PFSK-1 (cell line): ENCODE data around the gene PPP2R2B.

Experiments used
- FOXP2 ChIP-seq: optimal IDR thresholded peaks from 2 replicates; pipeline ENCODE3; 2011; ENCODE audit warnings: borderline replicate concordance, control low read depth, inconsistent platforms; ENCODE audit not compliant: insufficient read depth; ENCODE audit errors: extremely low read length, extremely low read depth
- POLR2AphosphoS5 ChIP-seq: IDR thresholded peaks from 2 replicates; pipeline ENCODE4 v1.6.1; 2012; ENCODE audit warnings: low read depth, mild to moderate bottlenecking, control low read depth, low read length, moderate library complexity
- SIN3A ChIP-seq: IDR thresholded peaks from 2 replicates; pipeline ENCODE4 v1.6.1; 2012; ENCODE audit warnings: mild to moderate bottlenecking, low read length, moderate library complexity, borderline replicate concordance; ENCODE audit not compliant: insufficient read depth
- TAF1 ChIP-seq: IDR thresholded peaks from 2 replicates; pipeline ENCODE4 v1.6.1; 2012; ENCODE audit warnings: low read length, control low read depth, borderline replicate concordance; ENCODE audit not compliant: insufficient read depth
- TF ChIP-seq, protein P1 (sequence below), 2 experiments: IDR thresholded peaks; 2 replicates each; pipeline versions ENCODE4 v1.6.1 to v1.8.0; 2011 to 2012; ENCODE audit warnings: low read depth in 2 of 2, low read length in 2 of 2, control low read depth in 1 of 2, inconsistent platforms in 1 of 2, mild to moderate bottlenecking in 1 of 2, moderate library complexity in 1 of 2; ENCODE audit not compliant: insufficient read depth in 1 of 2

PPP2R2B gene

GRCh38 chr5:146755793-146756192 is 122.8 kb downstream of the PPP2R2B start:
- TF ChIP-seq FOXP2 (no peak), TAF1 (no peak), POLR2AphosphoS5 (no peak), SIN3A (no peak)
- TF ChIP-seq, protein P1, sequence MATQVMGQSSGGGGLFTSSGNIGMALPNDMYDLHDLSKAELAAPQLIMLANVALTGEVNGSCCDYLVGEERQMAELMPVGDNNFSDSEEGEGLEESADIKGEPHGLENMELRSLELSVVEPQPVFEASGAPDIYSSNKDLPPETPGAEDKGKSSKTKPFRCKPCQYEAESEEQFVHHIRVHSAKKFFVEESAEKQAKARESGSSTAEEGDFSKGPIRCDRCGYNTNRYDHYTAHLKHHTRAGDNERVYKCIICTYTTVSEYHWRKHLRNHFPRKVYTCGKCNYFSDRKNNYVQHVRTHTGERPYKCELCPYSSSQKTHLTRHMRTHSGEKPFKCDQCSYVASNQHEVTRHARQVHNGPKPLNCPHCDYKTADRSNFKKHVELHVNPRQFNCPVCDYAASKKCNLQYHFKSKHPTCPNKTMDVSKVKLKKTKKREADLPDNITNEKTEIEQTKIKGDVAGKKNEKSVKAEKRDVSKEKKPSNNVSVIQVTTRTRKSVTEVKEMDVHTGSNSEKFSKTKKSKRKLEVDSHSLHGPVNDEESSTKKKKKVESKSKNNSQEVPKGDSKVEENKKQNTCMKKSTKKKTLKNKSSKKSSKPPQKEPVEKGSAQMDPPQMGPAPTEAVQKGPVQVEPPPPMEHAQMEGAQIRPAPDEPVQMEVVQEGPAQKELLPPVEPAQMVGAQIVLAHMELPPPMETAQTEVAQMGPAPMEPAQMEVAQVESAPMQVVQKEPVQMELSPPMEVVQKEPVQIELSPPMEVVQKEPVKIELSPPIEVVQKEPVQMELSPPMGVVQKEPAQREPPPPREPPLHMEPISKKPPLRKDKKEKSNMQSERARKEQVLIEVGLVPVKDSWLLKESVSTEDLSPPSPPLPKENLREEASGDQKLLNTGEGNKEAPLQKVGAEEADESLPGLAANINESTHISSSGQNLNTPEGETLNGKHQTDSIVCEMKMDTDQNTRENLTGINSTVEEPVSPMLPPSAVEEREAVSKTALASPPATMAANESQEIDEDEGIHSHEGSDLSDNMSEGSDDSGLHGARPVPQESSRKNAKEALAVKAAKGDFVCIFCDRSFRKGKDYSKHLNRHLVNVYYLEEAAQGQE (IDR thresholded peaks at IDR 0.05; ENCODE audit: insufficient read depth in 1 of 2, low read depth in 2 of 2, low read length in 2 of 2): no peak

DNA sequence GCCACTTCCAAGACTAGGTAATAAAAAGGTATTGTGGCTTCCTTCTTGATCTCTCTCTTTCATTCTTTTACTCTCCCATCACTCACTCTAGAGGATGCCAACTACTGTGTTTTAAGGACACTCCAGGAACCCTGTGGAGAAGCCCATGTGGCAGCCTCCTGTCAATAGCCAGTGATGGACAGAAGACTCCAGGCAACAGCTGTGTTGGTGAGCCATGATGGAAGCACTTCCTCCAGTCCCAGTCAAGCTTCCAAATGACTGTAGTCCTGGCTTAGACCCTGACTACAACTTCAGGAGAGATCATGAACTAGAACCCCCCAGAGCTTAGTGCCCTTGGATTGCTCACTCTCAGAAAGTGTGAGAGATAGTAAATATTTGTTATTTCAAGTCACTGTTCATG is 123.9 kb downstream of the PPP2R2B start:
- no peak for TF ChIP-seq SIN3A
- no peak for TF ChIP-seq POLR2AphosphoS5
- no peak for TF ChIP-seq FOXP2
- TF ChIP-seq, protein P1 (IDR thresholded peaks at IDR 0.05; ENCODE audit: insufficient read depth in 1 of 2, low read depth in 2 of 2, low read length in 2 of 2): no peak
- no peak for TF ChIP-seq TAF1

DNA sequence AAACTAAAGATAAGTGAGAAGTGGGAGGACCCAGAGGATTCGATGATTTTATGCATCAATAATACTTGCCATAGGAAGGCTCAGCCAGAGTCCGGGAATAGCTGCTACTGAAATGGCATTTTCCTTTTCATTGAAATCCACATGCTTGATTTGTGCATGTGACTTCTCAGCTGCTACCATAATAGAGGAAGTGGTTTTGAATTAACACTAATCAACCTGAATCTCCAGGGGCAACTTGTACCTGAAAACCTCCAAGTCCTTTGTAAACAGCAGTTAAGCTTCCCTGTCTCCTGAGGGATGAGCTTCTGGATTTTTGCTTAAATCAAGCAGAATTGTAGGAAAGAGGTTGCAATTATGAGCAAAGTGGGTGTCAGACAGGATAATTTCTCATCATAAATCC is 124.9 kb downstream of the PPP2R2B start:
- TF ChIP-seq SIN3A: no peak
- TF ChIP-seq, protein P1 (IDR thresholded peaks at IDR 0.05; ENCODE audit: insufficient read depth in 1 of 2, low read depth in 2 of 2, low read length in 2 of 2): no peak
- no peak for TF ChIP-seq FOXP2
- no peak for TF ChIP-seq TAF1
- no peak for TF ChIP-seq POLR2AphosphoS5

GRCh38 chr5:146751781-146752401 is 126.7 kb downstream of the PPP2R2B start:
- no peak for TF ChIP-seq SIN3A
- TF ChIP-seq POLR2AphosphoS5: no peak
- no peak for TF ChIP-seq FOXP2
- TF ChIP-seq, protein P1 (IDR thresholded peaks at IDR 0.05; ENCODE audit: insufficient read depth in 1 of 2, low read depth in 2 of 2, low read length in 2 of 2): no peak
- no peak for TF ChIP-seq TAF1

DNA sequence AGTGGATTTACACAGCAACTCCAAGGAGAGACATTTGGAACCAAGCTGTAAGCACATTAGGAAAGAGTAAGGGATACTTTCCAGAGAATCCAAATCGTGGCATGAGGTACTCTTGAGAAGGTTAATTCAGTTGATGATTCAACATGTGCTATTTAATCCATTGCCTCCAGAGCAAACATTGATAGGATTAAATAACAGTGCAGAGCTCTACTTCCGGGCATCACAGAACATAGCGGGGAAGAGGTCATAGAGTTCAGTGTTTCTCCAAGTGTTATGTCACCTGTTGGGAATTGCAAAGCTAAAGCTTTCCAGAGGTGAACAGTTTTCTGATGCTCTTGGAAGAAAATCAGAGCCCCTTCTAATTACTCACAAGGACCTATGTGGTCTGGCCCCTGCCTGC is 127.5 kb downstream of the PPP2R2B start:
- TF ChIP-seq TAF1 (no peak), SIN3A (no peak), POLR2AphosphoS5 (no peak), FOXP2 (no peak)
- TF ChIP-seq, protein P1 (IDR thresholded peaks at IDR 0.05; ENCODE audit: insufficient read depth in 1 of 2, low read depth in 2 of 2, low read length in 2 of 2): no peak
